Thoracic aorta (tissue), 2 donors: Measurements from ENCODE around the gene TGFBR2. TPM values are rescaled to one million over a fixed set of nuclear protein-coding genes. Genes with fewer than 3 reads are reported as not detected.

Experiments used
- ATAC-seq: fragments of 150-250 bp; one replicate; pipeline ENCODE4 v1.8.0; 2017; ENCODE audit warnings: low read depth; ENCODE audit not compliant: insufficient number of reproducible peaks, low FRiP score
- DNase-seq: peaks from one replicate; pipeline ENCODE4 v3.0.0-alpha.2; 2020; ENCODE audit warnings: low spot score
- H3K27ac ChIP-seq, 2 donors: fragments of 200-600 bp; sonication (generic); 1 replicate in 1 of 2; 2 replicates in 1 of 2; pipeline ENCODE4 v1.5.1; 2016; ENCODE audit warnings: mild to moderate bottlenecking in 2 of 2, moderate library complexity in 2 of 2
- H3K27me3 ChIP-seq: fragments of 200-600 bp; sonication (generic); replicated peaks from 2 replicates; pipeline ENCODE4 v1.6.0; 2016; ENCODE audit warnings: mild to moderate bottlenecking; ENCODE audit not compliant: insufficient read depth
- H3K36me3 ChIP-seq: fragments of 200-600 bp; sonication (generic); one replicate; pipeline ENCODE4 v1.5.1; 2016
- H3K4me1 ChIP-seq, 2 donors: fragments of 200-600 bp; sonication (generic); 1 replicate in 1 of 2; 2 replicates in 1 of 2; pipeline versions ENCODE4 v1.5.1 to v1.6.0; 2016; ENCODE audit warnings: low read depth in 2 of 2, mild to moderate bottlenecking in 1 of 2; ENCODE audit not compliant: control insufficient read depth in 1 of 2
- H3K4me3 ChIP-seq: fragments of 200-600 bp; sonication (generic); 2 replicates; pipeline ENCODE4 v1.5.1; 2016; ENCODE audit warnings: mild to moderate bottlenecking
- H3K9me3 ChIP-seq: fragments of 200-600 bp; sonication (generic); 2 replicates; pipeline ENCODE4 v1.5.1; 2016
- total RNA-seq, 2 donors: library from RNA; depleted of rRNA; stranded (reverse); fragments of >200 nt; gene quantifications; one replicate each; pipeline versions ENCODE4 v1.1.0 to v1.2.3, GENCODE V29; 2016
- TF ChIP-seq, protein P1 (sequence below): fragments of 200-600 bp; sonication (generic); IDR thresholded peaks from one replicate; pipeline ENCODE4 v1.5.1; 2019; ENCODE audit warnings: antibody characterized with exemption

The TGFBR2 gene
- total RNA-seq, 2 donors from 2014 or later: 250 to 355 TPM

DNA sequence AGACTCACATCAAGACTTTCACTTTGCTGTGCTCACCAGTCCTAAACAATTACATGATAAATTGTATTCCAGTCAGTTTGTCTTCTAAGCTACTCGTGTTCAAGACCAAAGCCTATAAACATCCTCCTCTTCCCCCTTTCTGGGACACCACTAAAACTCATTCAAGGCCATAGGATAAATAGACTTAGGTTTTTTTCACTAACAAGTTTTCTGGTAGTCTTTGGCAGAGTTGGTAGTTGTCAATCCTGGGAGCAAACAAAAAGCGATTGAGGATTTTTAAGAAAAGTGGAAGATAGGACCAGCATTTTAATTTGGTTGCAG lies 114.9 kb downstream of the TGFBR2 start:
- TF ChIP-seq, protein P1, sequence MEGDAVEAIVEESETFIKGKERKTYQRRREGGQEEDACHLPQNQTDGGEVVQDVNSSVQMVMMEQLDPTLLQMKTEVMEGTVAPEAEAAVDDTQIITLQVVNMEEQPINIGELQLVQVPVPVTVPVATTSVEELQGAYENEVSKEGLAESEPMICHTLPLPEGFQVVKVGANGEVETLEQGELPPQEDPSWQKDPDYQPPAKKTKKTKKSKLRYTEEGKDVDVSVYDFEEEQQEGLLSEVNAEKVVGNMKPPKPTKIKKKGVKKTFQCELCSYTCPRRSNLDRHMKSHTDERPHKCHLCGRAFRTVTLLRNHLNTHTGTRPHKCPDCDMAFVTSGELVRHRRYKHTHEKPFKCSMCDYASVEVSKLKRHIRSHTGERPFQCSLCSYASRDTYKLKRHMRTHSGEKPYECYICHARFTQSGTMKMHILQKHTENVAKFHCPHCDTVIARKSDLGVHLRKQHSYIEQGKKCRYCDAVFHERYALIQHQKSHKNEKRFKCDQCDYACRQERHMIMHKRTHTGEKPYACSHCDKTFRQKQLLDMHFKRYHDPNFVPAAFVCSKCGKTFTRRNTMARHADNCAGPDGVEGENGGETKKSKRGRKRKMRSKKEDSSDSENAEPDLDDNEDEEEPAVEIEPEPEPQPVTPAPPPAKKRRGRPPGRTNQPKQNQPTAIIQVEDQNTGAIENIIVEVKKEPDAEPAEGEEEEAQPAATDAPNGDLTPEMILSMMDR: no peak

DNA sequence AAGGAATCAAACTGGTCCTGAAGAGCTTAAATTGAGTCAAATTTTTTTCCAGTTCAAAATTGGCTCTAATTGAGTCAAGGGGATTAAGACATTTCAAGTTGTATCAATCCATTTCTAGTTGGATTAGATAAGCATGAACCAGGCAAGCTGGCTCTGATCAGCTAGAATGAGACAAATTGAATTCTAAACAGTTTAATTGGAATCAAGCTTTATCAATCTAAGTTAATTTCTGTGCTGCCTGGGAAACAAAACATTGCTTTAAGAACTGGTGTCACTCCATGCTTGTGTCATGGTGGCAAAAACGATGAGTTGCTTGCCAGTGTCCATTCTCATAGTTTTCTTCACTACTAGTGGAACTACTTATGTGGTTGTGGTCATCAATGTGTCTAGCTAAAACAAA lies 116.8 kb downstream of the TGFBR2 start:
- TF ChIP-seq, protein P1: no peak

More for the DNA sequence above, 114.9 kb downstream of the TGFBR2 start:
- Histone ChIP-seq H3K27me3 (no peaks in the 10 kb centered on the region), H3K27ac (no peak overlapping the region), H3K9me3 (no peaks in the 10 kb centered on the region), H3K4me3 (no peak overlapping the region), H3K4me1 (no peaks in the 10 kb centered on the region), H3K36me3 (no peaks in the 10 kb centered on the region)
- no peak for DNase-seq
- no peak for ATAC-seq

DNA sequence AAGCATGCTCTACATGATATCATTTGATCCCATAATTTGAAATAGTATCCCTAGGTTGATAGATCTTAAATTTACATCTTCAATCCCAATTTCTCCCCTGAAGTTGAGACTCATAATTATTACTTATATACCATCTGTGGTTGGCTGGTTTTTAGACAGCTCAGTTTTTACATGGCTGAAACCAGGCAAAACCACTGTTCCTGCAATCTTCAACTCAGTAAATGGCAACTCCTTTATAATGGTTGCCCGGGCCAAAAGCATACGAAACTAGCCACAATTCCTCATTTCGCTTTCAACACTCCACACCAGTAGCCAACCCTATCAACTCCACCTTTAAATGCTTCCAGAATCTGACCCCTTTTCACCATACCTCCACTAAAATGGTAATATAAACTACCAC lies 118.5 kb downstream of the TGFBR2 start:
- Histone ChIP-seq H3K9me3 (no peaks in the 10 kb centered on the region), H3K4me3 (no peak overlapping the region), H3K27me3 (no peaks in the 10 kb centered on the region), H3K4me1 (peaks cover 5 to 8% of the 10 kb centered on the region in 2 donors), H3K27ac (no peak overlapping the region), H3K36me3 (no peaks in the 10 kb centered on the region)
- no peak for ATAC-seq
- DNase-seq: no peak
- TF ChIP-seq, protein P1: no peak

More for the DNA sequence above, 116.8 kb downstream of the TGFBR2 start:
- Histone ChIP-seq H3K36me3 (no peaks in the 10 kb centered on the region), H3K27ac (no peak overlapping the region), H3K9me3 (no peaks in the 10 kb centered on the region), H3K27me3 (no peaks in the 10 kb centered on the region), H3K4me3 (no peak overlapping the region), H3K4me1 (no peaks in the 10 kb centered on the region)
- DNase-seq (no peak), ATAC-seq (no peak)

DNA sequence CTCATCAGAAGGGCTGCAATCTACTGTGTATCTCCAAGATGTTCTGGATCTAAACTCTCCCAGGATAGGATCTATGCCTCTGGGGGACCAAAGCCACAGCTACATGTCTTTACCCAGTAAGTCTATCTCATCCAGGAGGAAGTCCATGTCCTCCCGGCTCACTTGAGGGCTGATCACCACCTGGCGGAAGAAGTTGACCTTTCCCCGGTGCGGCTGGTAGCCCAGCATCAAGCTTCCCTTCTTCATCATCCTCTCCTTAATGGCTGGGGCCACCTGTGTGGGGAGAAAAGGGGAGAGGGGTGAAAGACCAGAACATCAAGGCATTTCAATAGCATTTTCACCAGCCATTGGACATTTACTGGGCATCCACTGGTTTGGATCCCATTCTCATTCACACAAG lies 121.7 kb downstream of the TGFBR2 start:
- Histone ChIP-seq H3K4me1 (peaks cover 7 to 11% of the 10 kb centered on the region in 2 donors), H3K4me3 (no peak overlapping the region), H3K27me3 (no peaks in the 10 kb centered on the region), H3K9me3 (no peaks in the 10 kb centered on the region), H3K27ac (no peak overlapping the region), H3K36me3 (no peaks in the 10 kb centered on the region)
- TF ChIP-seq, protein P1: no peak
- no peak for ATAC-seq
- no peak for DNase-seq

DNA sequence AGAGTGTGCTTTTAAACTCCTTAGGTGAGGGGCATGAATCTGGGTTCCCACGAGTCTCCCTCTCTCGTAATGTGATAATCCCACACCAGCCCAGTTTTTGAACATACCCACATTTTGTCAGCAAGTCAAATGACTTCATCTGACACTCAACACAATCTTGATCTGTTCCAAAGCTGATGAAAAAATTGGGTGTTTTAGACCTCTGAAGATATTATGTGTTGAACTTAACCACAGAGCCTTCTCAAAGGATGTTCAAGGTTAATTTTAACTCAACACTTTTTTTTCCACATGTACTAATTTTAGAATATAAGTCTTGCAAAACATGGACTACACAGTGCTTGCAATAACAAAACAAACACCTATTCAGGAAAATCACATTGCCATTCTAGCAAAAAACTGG lies 123.1 kb downstream of the TGFBR2 start:
- ATAC-seq (no peak), DNase-seq (no peak)
- H3K9me3 ChIP-seq: no peaks in the 10 kb centered on the region
- H3K27me3 ChIP-seq: no peaks in the 10 kb centered on the region
- no peaks in the 10 kb centered on the region for H3K36me3 ChIP-seq
- H3K27ac ChIP-seq: no peak overlapping the region
- H3K4me1 ChIP-seq: peaks cover 7 to 11% of the 10 kb centered on the region in 2 donors
- TF ChIP-seq, protein P1: no peak
- no peak overlapping the region for H3K4me3 ChIP-seq
